WTC11 (cell line): ENCODE results near the gene ABLIM2. TPM values are rescaled to one million over a fixed set of nuclear protein-coding genes. Genes with fewer than 3 reads are reported as not detected.

Source experiments
- ATAC-seq: fragments of 200-7000 bp; cut with Tn5 transposase; 2 replicates; pipeline ENCODE4 v1.10.0; 2021; ENCODE audit warnings: mild to moderate bottlenecking, moderate library complexity
- CTCF ChIA-PET: fragments of 300-600 bp; sonication (Branson Sonifier 250); formaldehyde crosslinking; loops from one replicate; lab custom pipeline; 2021; ENCODE audit warnings: antibody characterized with exemption; lab: Charles Lee
- POLR2A ChIA-PET: fragments of 350-600 bp; sonication (Branson Sonifier 250); formaldehyde crosslinking; loops from one replicate; lab custom pipeline; 2021; ENCODE audit warnings: antibody characterized with exemption; lab: Charles Lee
- DNase-seq: peaks from one replicate; pipeline ENCODE4 v3.0.0; 2021; ENCODE audit warnings: low spot score
- H3K27ac Mint-ChIP-seq: 2 replicates; pipeline ENCODE4 v1.8.0; 2021; ENCODE audit warnings: mixed read lengths
- H3K27me3 Mint-ChIP-seq: 2 replicates; pipeline ENCODE4 v1.8.0; 2021; ENCODE audit warnings: low read depth, mild to moderate bottlenecking, moderate library complexity, mixed read lengths
- H3K36me3 Mint-ChIP-seq: 2 replicates; pipeline ENCODE4 v1.8.0; 2021; ENCODE audit warnings: mixed read lengths
- H3K4me1 Mint-ChIP-seq: 2 replicates; pipeline ENCODE4 v1.8.0; 2022; ENCODE audit warnings: mixed read lengths
- H3K4me3 Mint-ChIP-seq: 2 replicates; pipeline ENCODE4 v1.8.0; 2021; ENCODE audit warnings: mild to moderate bottlenecking, moderate library complexity, mixed read lengths
- H3K9me3 Mint-ChIP-seq: 2 replicates; pipeline ENCODE4 v1.8.0; 2021; ENCODE audit warnings: mixed read lengths
- AR ChIP-seq: fragments of 250-450 bp; sonication (Bioruptor Pico); IDR thresholded peaks from 2 replicates; pipeline ENCODE4 v1.9.0; 2021; ENCODE audit warnings: mild to moderate bottlenecking
- ATF1 ChIP-seq: sonication (generic); formaldehyde crosslinking; IDR thresholded peaks from 2 replicates; pipeline ENCODE4 v1.8.1; 2023; ENCODE audit warnings: mild to moderate bottlenecking, moderate library complexity, missing genetic modification reagents
- GABPB1 ChIP-seq: sonication (generic); formaldehyde crosslinking; IDR thresholded peaks from 2 replicates; pipeline ENCODE4 v1.8.1; 2023; ENCODE audit warnings: mild to moderate bottlenecking, missing genetic modification reagents
- GRHL2 ChIP-seq: fragments of 250-450 bp; sonication (Bioruptor Pico); IDR thresholded peaks from 2 replicates; pipeline ENCODE4 v1.8.0; 2022; ENCODE audit warnings: mild to moderate bottlenecking, moderate library complexity; ENCODE audit not compliant: insufficient replicate concordance, severe bottlenecking
- IRF2 ChIP-seq: sonication (generic); formaldehyde crosslinking; IDR thresholded peaks from 2 replicates; pipeline ENCODE4 v1.8.0; 2022; ENCODE audit warnings: low read depth, missing genetic modification reagents, borderline replicate concordance
- MXD4 ChIP-seq: fragments of 250-450 bp; sonication (Bioruptor Pico); IDR thresholded peaks from 2 replicates; pipeline ENCODE4 v1.8.0; 2021; ENCODE audit warnings: mild to moderate bottlenecking, moderate library complexity, borderline replicate concordance
- PRDM15 ChIP-seq: sonication (generic); formaldehyde crosslinking; IDR thresholded peaks from 2 replicates; pipeline ENCODE4 v1.8.0; 2022; ENCODE audit warnings: missing genetic modification reagents
- TEAD1 ChIP-seq: sonication (generic); formaldehyde crosslinking; IDR thresholded peaks from 2 replicates; pipeline ENCODE4 v1.8.0; 2022; ENCODE audit warnings: mild to moderate bottlenecking, missing genetic modification reagents
- ZBTB43 ChIP-seq: sonication (generic); formaldehyde crosslinking; IDR thresholded peaks from 2 replicates; pipeline ENCODE4 v1.8.1; 2023; ENCODE audit warnings: mild to moderate bottlenecking, missing genetic modification reagents
- ZNF281 ChIP-seq: sonication (generic); formaldehyde crosslinking; IDR thresholded peaks from 2 replicates; pipeline ENCODE4 v1.8.0; 2023; ENCODE audit warnings: mild to moderate bottlenecking, missing genetic modification reagents
- ZNF317 ChIP-seq: sonication (generic); formaldehyde crosslinking; IDR thresholded peaks from 2 replicates; pipeline ENCODE4 v1.8.1; 2023; ENCODE audit warnings: low read depth, mild to moderate bottlenecking, moderate library complexity, missing genetic modification reagents, borderline replicate concordance
- ZNF423 ChIP-seq: fragments of 250-450 bp; sonication (Bioruptor Pico); IDR thresholded peaks from 2 replicates; pipeline ENCODE4 v2.1.2; 2022; ENCODE audit warnings: mild to moderate bottlenecking, moderate library complexity
- ZNF671 ChIP-seq: fragments of 250-450 bp; sonication (Bioruptor Pico); IDR thresholded peaks from 2 replicates; pipeline ENCODE4 v1.8.0; 2021; ENCODE audit warnings: mild to moderate bottlenecking
- total RNA-seq: library from RNA; stranded (reverse); gene quantifications from 3 replicates; pipeline ENCODE4 v1.2.3, GENCODE V29; 2021
- TF ChIP-seq, protein P1 (sequence below): sonication (generic); formaldehyde crosslinking; IDR thresholded peaks from 2 replicates; pipeline ENCODE4 v1.8.1; 2022; ENCODE audit warnings: mild to moderate bottlenecking, missing genetic modification reagents, moderate library complexity, borderline replicate concordance
- TF ChIP-seq, protein P2 (sequence below): sonication (generic); formaldehyde crosslinking; IDR thresholded peaks from 2 replicates; pipeline ENCODE4 v1.8.1; 2022; ENCODE audit warnings: mild to moderate bottlenecking, moderate library complexity, missing genetic modification reagents
- TF ChIP-seq, protein P3 (sequence below): sonication (generic); formaldehyde crosslinking; IDR thresholded peaks from 2 replicates; pipeline ENCODE4 v1.8.1; 2023; ENCODE audit warnings: mild to moderate bottlenecking, missing genetic modification reagents, moderate library complexity
- TF ChIP-seq, protein P4 (sequence below): sonication (generic); formaldehyde crosslinking; IDR thresholded peaks from 2 replicates; pipeline ENCODE4 v1.8.1; 2023; ENCODE audit warnings: mild to moderate bottlenecking, moderate library complexity, missing genetic modification reagents

Gene ABLIM2
- total RNA-seq, 1 experiment from 2014 or later: 2.6 TPM

DNA sequence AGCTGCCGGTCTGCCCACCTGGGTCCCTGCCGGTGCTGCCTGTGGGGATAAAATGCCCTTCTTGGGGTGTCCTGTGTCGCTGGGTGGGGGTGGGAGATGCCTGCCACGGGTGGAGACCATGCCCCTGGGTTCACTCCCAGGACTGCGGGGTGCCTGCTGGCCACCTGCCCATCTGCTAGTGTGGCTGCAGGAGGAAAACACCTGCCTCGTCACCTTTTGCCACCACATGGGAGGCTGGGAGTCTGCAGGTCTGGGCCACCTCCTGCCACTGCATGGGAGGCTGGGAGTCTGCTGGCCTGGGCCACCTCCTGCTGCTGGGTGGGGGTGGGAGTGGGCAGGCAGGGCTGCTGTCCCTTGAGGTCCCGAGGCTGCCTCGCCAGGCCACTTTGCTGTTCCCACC is 160.2 kb downstream of the ABLIM2 start:
- no peaks in the 10 kb centered on the region for H3K9me3 Mint-ChIP-seq
- CTCF ChIA-PET: interaction anchor here (0.7 to 1.5 kb wide), 2 partner anchors 196 to 237 kb away, joined by 3 to 4 read pairs; no protein-coding TSS in a partner anchor
- no peak overlapping the region for H3K27ac Mint-ChIP-seq
- H3K27me3 Mint-ChIP-seq: no peaks in the 10 kb centered on the region; the same call in 1 of the 2 replicates
- no peaks in the 10 kb centered on the region for H3K36me3 Mint-ChIP-seq
- no peaks in the 10 kb centered on the region for H3K4me1 Mint-ChIP-seq
- no peak for DNase-seq
- TF ChIP-seq ZNF317 (CRISPR knock-in tag) (no peak), MXD4 (CRISPR knock-in tag) (no peak), ZNF671 (no peak), GABPB1 (CRISPR knock-in tag) (no peak), AR (CRISPR knock-in tag) (no peak), TEAD1 (CRISPR knock-in tag) (no peak), IRF2 (no peak), GRHL2 (CRISPR knock-in tag) (no peak), ZNF281 (CRISPR knock-in tag) (no peak), ZNF423 (CRISPR knock-in tag) (no peak), ZBTB43 (CRISPR knock-in tag) (no peak), PRDM15 (CRISPR knock-in tag) (no peak), ATF1 (CRISPR knock-in tag) (no peak)
- TF ChIP-seq, protein P1, sequence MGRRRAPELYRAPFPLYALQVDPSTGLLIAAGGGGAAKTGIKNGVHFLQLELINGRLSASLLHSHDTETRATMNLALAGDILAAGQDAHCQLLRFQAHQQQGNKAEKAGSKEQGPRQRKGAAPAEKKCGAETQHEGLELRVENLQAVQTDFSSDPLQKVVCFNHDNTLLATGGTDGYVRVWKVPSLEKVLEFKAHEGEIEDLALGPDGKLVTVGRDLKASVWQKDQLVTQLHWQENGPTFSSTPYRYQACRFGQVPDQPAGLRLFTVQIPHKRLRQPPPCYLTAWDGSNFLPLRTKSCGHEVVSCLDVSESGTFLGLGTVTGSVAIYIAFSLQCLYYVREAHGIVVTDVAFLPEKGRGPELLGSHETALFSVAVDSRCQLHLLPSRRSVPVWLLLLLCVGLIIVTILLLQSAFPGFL: no peak
- TF ChIP-seq, protein P2, sequence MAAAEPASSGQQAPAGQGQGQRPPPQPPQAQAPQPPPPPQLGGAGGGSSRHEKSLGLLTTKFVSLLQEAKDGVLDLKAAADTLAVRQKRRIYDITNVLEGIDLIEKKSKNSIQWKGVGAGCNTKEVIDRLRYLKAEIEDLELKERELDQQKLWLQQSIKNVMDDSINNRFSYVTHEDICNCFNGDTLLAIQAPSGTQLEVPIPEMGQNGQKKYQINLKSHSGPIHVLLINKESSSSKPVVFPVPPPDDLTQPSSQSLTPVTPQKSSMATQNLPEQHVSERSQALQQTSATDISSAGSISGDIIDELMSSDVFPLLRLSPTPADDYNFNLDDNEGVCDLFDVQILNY (CRISPR knock-in tag): no peak
- TF ChIP-seq, protein P3, sequence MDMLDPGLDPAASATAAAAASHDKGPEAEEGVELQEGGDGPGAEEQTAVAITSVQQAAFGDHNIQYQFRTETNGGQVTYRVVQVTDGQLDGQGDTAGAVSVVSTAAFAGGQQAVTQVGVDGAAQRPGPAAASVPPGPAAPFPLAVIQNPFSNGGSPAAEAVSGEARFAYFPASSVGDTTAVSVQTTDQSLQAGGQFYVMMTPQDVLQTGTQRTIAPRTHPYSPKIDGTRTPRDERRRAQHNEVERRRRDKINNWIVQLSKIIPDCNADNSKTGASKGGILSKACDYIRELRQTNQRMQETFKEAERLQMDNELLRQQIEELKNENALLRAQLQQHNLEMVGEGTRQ: no peak
- TF ChIP-seq, protein P4, sequence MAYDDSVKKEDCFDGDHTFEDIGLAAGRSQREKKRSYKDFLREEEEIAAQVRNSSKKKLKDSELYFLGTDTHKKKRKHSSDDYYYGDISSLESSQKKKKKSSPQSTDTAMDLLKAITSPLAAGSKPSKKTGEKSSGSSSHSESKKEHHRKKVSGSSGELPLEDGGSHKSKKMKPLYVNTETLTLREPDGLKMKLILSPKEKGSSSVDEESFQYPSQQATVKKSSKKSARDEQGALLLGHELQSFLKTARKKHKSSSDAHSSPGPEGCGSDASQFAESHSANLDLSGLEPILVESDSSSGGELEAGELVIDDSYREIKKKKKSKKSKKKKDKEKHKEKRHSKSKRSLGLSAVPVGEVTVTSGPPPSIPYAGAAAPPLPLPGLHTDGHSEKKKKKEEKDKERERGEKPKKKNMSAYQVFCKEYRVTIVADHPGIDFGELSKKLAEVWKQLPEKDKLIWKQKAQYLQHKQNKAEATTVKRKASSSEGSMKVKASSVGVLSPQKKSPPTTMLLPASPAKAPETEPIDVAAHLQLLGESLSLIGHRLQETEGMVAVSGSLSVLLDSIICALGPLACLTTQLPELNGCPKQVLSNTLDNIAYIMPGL (CRISPR knock-in tag): no peak
- TF ChIP-seq, all 79 proteins: peak for 0
- no peak overlapping the region for H3K4me3 Mint-ChIP-seq
- ATAC-seq: no peak
- POLR2A ChIA-PET: no interaction called here
